ENCODE results near the gene PLOD3. TPM values are rescaled to one million over a fixed set of nuclear protein-coding genes. Genes with fewer than 3 reads are reported as not detected.
A peak's percentile ranks its signal among the peaks of the same experiment; 100 is the strongest.

Gene PLOD3
- total and polyA plus RNA-seq, 9 of the 15 experiments (the other 6 are each of a cell fraction or from before 2014, with no cell fraction given) = 2.8 to 101 (median 30.9) TPM

GRCh38 chr7:101169838-101170551, 47.4 kb downstream of the PLOD3 start (continued):
- TF ChIP-seq RCOR1 (IDR thresholded peaks at IDR 0.05; ENCODE audit: borderline replicate concordance in 1 of 2, low read depth in 2 of 2, low read length in 2 of 2) = 0 out of 4 replicates have a peak, but pooled peaks of 1 of the 2 experiments have one; percentile 14
- peak; percentile 49 for TF ChIP-seq BCOR (IDR thresholded peaks at IDR 0.05)
- peak; percentile 37; the same call in 1 of the 2 replicates for TF ChIP-seq CREB1 (IDR thresholded peaks at IDR 0.05)
- peak; percentile 65; the same call in 1 of the 2 replicates for TF ChIP-seq CREB1 (CRISPR knock-in tag; IDR thresholded peaks at IDR 0.05)
- TF ChIP-seq, protein P1, sequence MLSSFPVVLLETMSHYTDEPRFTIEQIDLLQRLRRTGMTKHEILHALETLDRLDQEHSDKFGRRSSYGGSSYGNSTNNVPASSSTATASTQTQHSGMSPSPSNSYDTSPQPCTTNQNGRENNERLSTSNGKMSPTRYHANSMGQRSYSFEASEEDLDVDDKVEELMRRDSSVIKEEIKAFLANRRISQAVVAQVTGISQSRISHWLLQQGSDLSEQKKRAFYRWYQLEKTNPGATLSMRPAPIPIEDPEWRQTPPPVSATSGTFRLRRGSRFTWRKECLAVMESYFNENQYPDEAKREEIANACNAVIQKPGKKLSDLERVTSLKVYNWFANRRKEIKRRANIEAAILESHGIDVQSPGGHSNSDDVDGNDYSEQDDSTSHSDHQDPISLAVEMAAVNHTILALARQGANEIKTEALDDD (IDR thresholded peaks at IDR 0.05) = no peak
- TF ChIP-seq SAFB (IDR thresholded peaks at IDR 0.05; ENCODE audit: borderline replicate concordance, low read depth, low read length) = peak; percentile 58; the same call in 1 of the 2 replicates
- 0 out of 2 replicates have a peak, but pooled peaks have one; percentile 63 for TF ChIP-seq KDM2B (CRISPR knock-in tag; IDR thresholded peaks at IDR 0.05)
- no peak; the same call in 1 of the 2 replicates for TF ChIP-seq ETV5 (CRISPR knock-in tag; IDR thresholded peaks at IDR 0.05; ENCODE audit: low read depth)
- TF ChIP-seq EP400 (IDR thresholded peaks at IDR 0.05) = no peak
- TF ChIP-seq HIVEP1 (CRISPR knock-in tag; IDR thresholded peaks at IDR 0.05) = no peak
- TF ChIP-seq, protein P2, sequence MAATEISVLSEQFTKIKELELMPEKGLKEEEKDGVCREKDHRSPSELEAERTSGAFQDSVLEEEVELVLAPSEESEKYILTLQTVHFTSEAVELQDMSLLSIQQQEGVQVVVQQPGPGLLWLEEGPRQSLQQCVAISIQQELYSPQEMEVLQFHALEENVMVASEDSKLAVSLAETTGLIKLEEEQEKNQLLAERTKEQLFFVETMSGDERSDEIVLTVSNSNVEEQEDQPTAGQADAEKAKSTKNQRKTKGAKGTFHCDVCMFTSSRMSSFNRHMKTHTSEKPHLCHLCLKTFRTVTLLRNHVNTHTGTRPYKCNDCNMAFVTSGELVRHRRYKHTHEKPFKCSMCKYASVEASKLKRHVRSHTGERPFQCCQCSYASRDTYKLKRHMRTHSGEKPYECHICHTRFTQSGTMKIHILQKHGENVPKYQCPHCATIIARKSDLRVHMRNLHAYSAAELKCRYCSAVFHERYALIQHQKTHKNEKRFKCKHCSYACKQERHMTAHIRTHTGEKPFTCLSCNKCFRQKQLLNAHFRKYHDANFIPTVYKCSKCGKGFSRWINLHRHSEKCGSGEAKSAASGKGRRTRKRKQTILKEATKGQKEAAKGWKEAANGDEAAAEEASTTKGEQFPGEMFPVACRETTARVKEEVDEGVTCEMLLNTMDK (IDR thresholded peaks at IDR 0.05; ENCODE audit: borderline replicate concordance, insufficient read depth, low read depth, low read length, poor library complexity, severe bottlenecking) = peak; percentile 83
- TF ChIP-seq MTA3 (IDR thresholded peaks at IDR 0.05; ENCODE audit: borderline replicate concordance) = peak; percentile 53; the same call in 1 of the 2 replicates
- peak; percentile 58 for TF ChIP-seq HMGN3 (IDR thresholded peaks at IDR 0.05; ENCODE audit: borderline replicate concordance, extremely low read depth, insufficient read length, low read depth, low read length)
- TF ChIP-seq ZBTB2 (IDR thresholded peaks at IDR 0.05) = peak; percentile 57; the same call in 1 of the 2 replicates
- TF ChIP-seq STAG1 (CRISPR knock-in tag; IDR thresholded peaks at IDR 0.05; ENCODE audit: borderline replicate concordance) = peak; percentile 14; the same call in 1 of the 2 replicates
- TF ChIP-seq, protein P3, sequence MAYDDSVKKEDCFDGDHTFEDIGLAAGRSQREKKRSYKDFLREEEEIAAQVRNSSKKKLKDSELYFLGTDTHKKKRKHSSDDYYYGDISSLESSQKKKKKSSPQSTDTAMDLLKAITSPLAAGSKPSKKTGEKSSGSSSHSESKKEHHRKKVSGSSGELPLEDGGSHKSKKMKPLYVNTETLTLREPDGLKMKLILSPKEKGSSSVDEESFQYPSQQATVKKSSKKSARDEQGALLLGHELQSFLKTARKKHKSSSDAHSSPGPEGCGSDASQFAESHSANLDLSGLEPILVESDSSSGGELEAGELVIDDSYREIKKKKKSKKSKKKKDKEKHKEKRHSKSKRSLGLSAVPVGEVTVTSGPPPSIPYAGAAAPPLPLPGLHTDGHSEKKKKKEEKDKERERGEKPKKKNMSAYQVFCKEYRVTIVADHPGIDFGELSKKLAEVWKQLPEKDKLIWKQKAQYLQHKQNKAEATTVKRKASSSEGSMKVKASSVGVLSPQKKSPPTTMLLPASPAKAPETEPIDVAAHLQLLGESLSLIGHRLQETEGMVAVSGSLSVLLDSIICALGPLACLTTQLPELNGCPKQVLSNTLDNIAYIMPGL (CRISPR knock-in tag; IDR thresholded peaks at IDR 0.05) = 0 out of 2 replicates have a peak, but pooled peaks have one; percentile 54
- TF ChIP-seq E2F3 (CRISPR knock-in tag; IDR thresholded peaks at IDR 0.05) = 0 out of 2 replicates have a peak, but pooled peaks have one; percentile 32
- TF ChIP-seq BHLHE40 (IDR thresholded peaks at IDR 0.05; ENCODE audit: low read length) = peak; percentile 56

All from K562 (cell line).